Small intestine (tissue), 7 donors: ENCODE data around the gene LHFPL2. TPM values are rescaled to one million over a fixed set of nuclear protein-coding genes. Genes with fewer than 3 reads are reported as not detected.

ENCODE experiments used
- DNase-seq, 2 donors: peaks; one replicate each; pipeline versions ENCODE4 v3.0.0 to v3.0.0-alpha.2; 2013
- FAIRE-seq: peaks from 2 replicates; lab custom pipeline; 2012; peaks lifted over from hg19 to GRCh38; lab: Jason Lieb, UNC
- H3K27ac ChIP-seq, 3 donors: one replicate each; pipeline ENCODE4 v1.5.1; 2013; ENCODE audit warnings: low read length in 2 of 3, mild to moderate bottlenecking in 2 of 3, control low read depth in 1 of 3, inconsistent platforms in 1 of 3, low read depth in 1 of 3, moderate library complexity in 1 of 3
- H3K27me3 ChIP-seq, 3 donors: one replicate each; pipeline ENCODE4 v1.6.1; 2013; ENCODE audit warnings: low read length in 3 of 3, inconsistent platforms in 1 of 3; ENCODE audit not compliant: control insufficient read depth in 3 of 3, insufficient read depth in 3 of 3
- H3K36me3 ChIP-seq, 3 donors: one replicate each; pipeline ENCODE4 v1.6.1; 2013; ENCODE audit warnings: low read length in 3 of 3, inconsistent platforms in 1 of 3, low read depth in 1 of 3, mild to moderate bottlenecking in 1 of 3, moderate library complexity in 1 of 3; ENCODE audit not compliant: control insufficient read depth in 3 of 3, insufficient read depth in 2 of 3
- H3K4me1 ChIP-seq, 3 donors: one replicate each; pipeline ENCODE4 v1.6.1; 2013; ENCODE audit warnings: low read length in 2 of 3, inconsistent platforms in 1 of 3, low read depth in 1 of 3, mild to moderate bottlenecking in 1 of 3, moderate library complexity in 1 of 3; ENCODE audit not compliant: control insufficient read depth in 3 of 3, insufficient read depth in 2 of 3
- H3K4me3 ChIP-seq, 3 donors: one replicate each; pipeline ENCODE4 v1.5.1; 2013; ENCODE audit warnings: low read length in 3 of 3, control low read depth in 1 of 3, inconsistent platforms in 1 of 3, low read depth in 1 of 3, mild to moderate bottlenecking in 1 of 3, moderate library complexity in 1 of 3
- H3K9me3 ChIP-seq, 2 donors: one replicate each; pipeline ENCODE4 v1.6.1; 2013; ENCODE audit warnings: low read depth in 1 of 2, low read length in 1 of 2; ENCODE audit not compliant: control insufficient read depth in 2 of 2, insufficient read depth in 1 of 2
- WGBS, 3 donors: extraction: QIAGEN DNeasy Blood & Tissue Kit; methylation state at CpG; one replicate each; pipeline ENCODE4 v1.1.7; 2013; 5-methylcytosine and 5-hydroxymethylcytosine counted together
- polyA plus RNA-seq, 4 donors: library from polyadenylated mRNA; stranded (reverse) in 3 of 4; unstranded in 1 of 4; fragments of 200-250 nt in 3 of 4; fragments of 120-200 nt in 1 of 4; gene quantifications; one replicate each; pipeline versions ENCODE4 v1.2.1 to v1.2.3, GENCODE V29; 2013
- donor health status: healthy with polysubstance abuse.
- donor health status: control.
- donor health status: control.
- donor health status: Bipolar disorder and iron deficiency.
- donor health status: healthy.

Gene LHFPL2
- polyA plus RNA-seq, 4 donors: 8.9 to 38.3 (median 13.0) TPM

- Histone ChIP-seq H3K36me3 (peaks cover 0 to 22% (median 0%) of the 10 kb centered on the region in 3 donors), H3K27ac (no peak overlapping the region), H3K9me3 (no peaks in the 10 kb centered on the region), H3K4me1 (peaks cover 0 to 10% (median 0%) of the 10 kb centered on the region in 3 donors), H3K4me3 (no peak overlapping the region), H3K27me3 (no peaks in the 10 kb centered on the region)
- no peak for DNase-seq
- FAIRE-seq: no peak
- WGBS, 3 donors: 76 to 94% (median 83%) methylated on average over 2 of the region's 2 CpGs
Measured at GRCh38 chr5:78550891-78551290, 97.7 kb downstream of the LHFPL2 start.

GRCh38 chr5:78549043-78549442 lies 99.5 kb downstream of the LHFPL2 start:
- no peak for FAIRE-seq
- H3K27me3 ChIP-seq: no peaks in the 10 kb centered on the region
- H3K27ac ChIP-seq: peak overlapping the region in 1 of 3 donors; percentile 30
- peaks cover 0 to 20% (median 0%) of the 10 kb centered on the region in 3 donors for H3K36me3 ChIP-seq
- H3K9me3 ChIP-seq: no peaks in the 10 kb centered on the region
- peaks cover 0 to 14% (median 0%) of the 10 kb centered on the region in 3 donors for H3K4me1 ChIP-seq
- no peak overlapping the region for H3K4me3 ChIP-seq
- 83 to 88% (median 88%) methylated on average over 5 of the region's 5 CpGs for WGBS, 3 donors
- DNase-seq: no peak

GRCh38 chr5:78547731-78548615 lies 100.6 kb downstream of the LHFPL2 start:
- FAIRE-seq: no peak
- DNase-seq: peak in 1 of 2 donors; percentile 35
- H3K4me1 ChIP-seq: peaks cover 0 to 14% (median 0%) of the 10 kb centered on the region in 3 donors
- H3K9me3 ChIP-seq: no peaks in the 10 kb centered on the region
- peak overlapping the region in 2 of 3 donors; percentile 54 to 85 for H3K27ac ChIP-seq
- WGBS, 3 donors: 64 to 82% (median 81%) methylated on average over 21 of the region's 21 CpGs
- H3K36me3 ChIP-seq: peaks cover 0 to 21% (median 0%) of the 10 kb centered on the region in 3 donors
- H3K4me3 ChIP-seq: no peak overlapping the region
- H3K27me3 ChIP-seq: no peaks in the 10 kb centered on the region

- peaks cover 0 to 14% (median 0%) of the 10 kb centered on the region in 3 donors for H3K4me1 ChIP-seq
- H3K27me3 ChIP-seq: no peaks in the 10 kb centered on the region
- no peak overlapping the region for H3K4me3 ChIP-seq
- 64 to 92% (median 73%) methylated on average over 5 of the region's 5 CpGs for WGBS, 3 donors
- no peak for FAIRE-seq
- H3K27ac ChIP-seq: peak overlapping the region; percentile 44 to 85 (median 54)
- peaks cover 0 to 23% (median 0%) of the 10 kb centered on the region in 3 donors for H3K36me3 ChIP-seq
- H3K9me3 ChIP-seq: no peaks in the 10 kb centered on the region
- DNase-seq: no peak
Measured at GRCh38 chr5:78547183-78547582, 101.4 kb downstream of the LHFPL2 start.

- no peak overlapping the region for H3K4me3 ChIP-seq
- H3K4me1 ChIP-seq: peaks cover 0 to 14% (median 0%) of the 10 kb centered on the region in 3 donors
- peaks cover 0 to 24% (median 0%) of the 10 kb centered on the region in 3 donors for H3K36me3 ChIP-seq
- H3K9me3 ChIP-seq: no peaks in the 10 kb centered on the region
- DNase-seq (no peak), FAIRE-seq (no peak)
- WGBS, 3 donors: 76 to 92% (median 79%) methylated on average over 8 of the region's 8 CpGs
- H3K27ac ChIP-seq: peak overlapping the region in 1 of 3 donors; percentile 85
- no peaks in the 10 kb centered on the region for H3K27me3 ChIP-seq
Measured at GRCh38 chr5:78546276-78546996, 102.1 kb downstream of the LHFPL2 start.

- FAIRE-seq (no peak), DNase-seq (no peak)
- Histone ChIP-seq H3K4me1 (peaks cover 0 to 14% (median 4%) of the 10 kb centered on the region in 3 donors), H3K9me3 (no peaks in the 10 kb centered on the region), H3K27ac (peak overlapping the region in 1 of 3 donors; percentile 0), H3K27me3 (no peaks in the 10 kb centered on the region), H3K4me3 (no peak overlapping the region), H3K36me3 (peaks cover 0 to 27% (median 0%) of the 10 kb centered on the region in 3 donors)
- WGBS, 3 donors: 81 to 91% (median 87%) methylated on average over 7 of the region's 7 CpGs
Measured at GRCh38 chr5:78545406-78545805, 103.2 kb downstream of the LHFPL2 start.

- WGBS, 3 donors: 69 to 90% (median 84%) methylated on average over 14 of the region's 14 CpGs
- DNase-seq: no peak
- Histone ChIP-seq H3K27me3 (no peaks in the 10 kb centered on the region), H3K4me1 (peaks cover 0 to 14% (median 5%) of the 10 kb centered on the region in 3 donors), H3K9me3 (no peaks in the 10 kb centered on the region), H3K4me3 (no peak overlapping the region), H3K36me3 (peaks cover 0 to 27% (median 0%) of the 10 kb centered on the region in 3 donors), H3K27ac (peak overlapping the region in 1 of 3 donors; percentile 0)
- no peak for FAIRE-seq
Measured at GRCh38 chr5:78544561-78545201, 103.9 kb downstream of the LHFPL2 start.

- Histone ChIP-seq H3K9me3 (no peaks in the 10 kb centered on the region), H3K36me3 (peaks cover 0 to 24% (median 0%) of the 10 kb centered on the region in 3 donors), H3K4me3 (no peak overlapping the region), H3K27ac (no peak overlapping the region), H3K27me3 (no peaks in the 10 kb centered on the region), H3K4me1 (peaks cover 0 to 14% (median 5%) of the 10 kb centered on the region in 3 donors)
- 48 to 82% (median 71%) methylated on average over 1 of the region's 1 CpG for WGBS, 3 donors
- FAIRE-seq (no peak), DNase-seq (no peak)
Measured at GRCh38 chr5:78543916-78544315, 104.7 kb downstream of the LHFPL2 start.
